Measurements from ENCODE around the gene FANCM. TPM values are rescaled to one million over a fixed set of nuclear protein-coding genes. Genes with fewer than 3 reads are reported as not detected.

Gene FANCM
- total RNA-seq, 1 experiment from 2014 or later: 11.9 TPM

DNA sequence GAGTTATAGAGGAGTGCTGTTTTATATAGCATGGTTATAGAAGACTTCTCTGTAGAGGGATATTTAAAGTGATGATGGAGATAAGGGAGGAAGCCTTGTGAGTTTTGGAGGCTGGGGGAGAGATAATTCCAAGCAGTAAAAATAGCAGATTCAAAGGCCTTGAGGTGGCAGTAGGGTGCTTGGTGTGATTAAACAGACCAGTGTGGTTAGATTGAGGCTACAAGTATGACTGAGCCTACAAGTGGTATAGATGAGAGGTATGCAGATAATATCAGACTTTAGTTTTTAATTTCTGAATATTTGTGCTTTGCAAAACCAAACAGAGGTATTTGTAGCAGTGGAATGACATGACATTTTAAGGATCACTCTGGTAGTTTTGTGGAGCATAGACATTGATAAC lies 20.3 kb downstream of the FANCM start:
- no peak overlapping the region for H2BK120ac ChIP-seq (ENCODE audit: low read depth, low read length, poor library complexity, severe bottlenecking)
- H3K4me1 Mint-ChIP-seq: no peaks in the 10 kb centered on the region
- H3T11ph ChIP-seq (ENCODE audit: low read length): no peak overlapping the region
- no peak overlapping the region for H3K27ac ChIP-seq (ENCODE audit: insufficient read length, low read depth, low read length)
- H3K23ac ChIP-seq (ENCODE audit: insufficient read length, low read depth, low read length): no peak overlapping the region
- no peak for DNase-seq
- no peaks in the 10 kb centered on the region for H3K79me2 ChIP-seq (ENCODE audit: insufficient read depth, low read length)
- no peak overlapping the region for H3K9ac ChIP-seq (ENCODE audit: extremely low read depth, insufficient read length, low read length)
- no peak overlapping the region for H2BK5ac ChIP-seq (ENCODE audit: insufficient read length, low read length)
- no peak overlapping the region for H3K18ac ChIP-seq (ENCODE audit: insufficient read length, low read depth, low read length)
- H4K8ac ChIP-seq (replicated peaks; ENCODE audit: insufficient read length, low read depth, low read length): no peak overlapping the region
- H2AK5ac ChIP-seq (ENCODE audit: insufficient read length, low read length): no peak overlapping the region
- H2BK20ac ChIP-seq (ENCODE audit: low read depth, low read length, poor library complexity, severe bottlenecking): no peak overlapping the region
- no peak overlapping the region for H3K4me2 ChIP-seq (ENCODE audit: insufficient read depth, insufficient read length, low read length)
- H3K4me3 Mint-ChIP-seq: no peak overlapping the region
- no peaks in the 10 kb centered on the region; a peak in 1 of 7 replicates for H3K36me3 Mint-ChIP-seq (ENCODE audit: insufficient read depth in 1 of 3, low read depth in 3 of 3)
- H3K27ac Mint-ChIP-seq: no peak overlapping the region
- no peak overlapping the region for H4K91ac ChIP-seq (ENCODE audit: insufficient read length, low read depth, low read length)
- no peaks in the 10 kb centered on the region for H3K9me3 Mint-ChIP-seq
- H3K56ac ChIP-seq (ENCODE audit: insufficient read length, low read depth, low read length): no peak overlapping the region
- no peaks in the 10 kb centered on the region for H3K27me3 ChIP-seq (ENCODE audit: insufficient read depth, low read length)
- H3K23me2 ChIP-seq (ENCODE audit: insufficient read length, low read depth, low read length, poor library complexity, severe bottlenecking): no peaks in the 10 kb centered on the region
- H3K79me1 ChIP-seq (ENCODE audit: insufficient read depth, low read depth, low read length, poor library complexity, severe bottlenecking): no peaks in the 10 kb centered on the region
- H3K27me3 Mint-ChIP-seq (ENCODE audit: low read depth): no peaks in the 10 kb centered on the region
- TF ChIP-seq, protein P1, sequence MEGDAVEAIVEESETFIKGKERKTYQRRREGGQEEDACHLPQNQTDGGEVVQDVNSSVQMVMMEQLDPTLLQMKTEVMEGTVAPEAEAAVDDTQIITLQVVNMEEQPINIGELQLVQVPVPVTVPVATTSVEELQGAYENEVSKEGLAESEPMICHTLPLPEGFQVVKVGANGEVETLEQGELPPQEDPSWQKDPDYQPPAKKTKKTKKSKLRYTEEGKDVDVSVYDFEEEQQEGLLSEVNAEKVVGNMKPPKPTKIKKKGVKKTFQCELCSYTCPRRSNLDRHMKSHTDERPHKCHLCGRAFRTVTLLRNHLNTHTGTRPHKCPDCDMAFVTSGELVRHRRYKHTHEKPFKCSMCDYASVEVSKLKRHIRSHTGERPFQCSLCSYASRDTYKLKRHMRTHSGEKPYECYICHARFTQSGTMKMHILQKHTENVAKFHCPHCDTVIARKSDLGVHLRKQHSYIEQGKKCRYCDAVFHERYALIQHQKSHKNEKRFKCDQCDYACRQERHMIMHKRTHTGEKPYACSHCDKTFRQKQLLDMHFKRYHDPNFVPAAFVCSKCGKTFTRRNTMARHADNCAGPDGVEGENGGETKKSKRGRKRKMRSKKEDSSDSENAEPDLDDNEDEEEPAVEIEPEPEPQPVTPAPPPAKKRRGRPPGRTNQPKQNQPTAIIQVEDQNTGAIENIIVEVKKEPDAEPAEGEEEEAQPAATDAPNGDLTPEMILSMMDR (conservative IDR thresholded peaks at IDR 0.05): no peak
- no peak overlapping the region for H4K5ac ChIP-seq (ENCODE audit: insufficient read length, low read depth, low read length)
- H2BK12ac ChIP-seq (ENCODE audit: insufficient read length, low read depth, low read length): no peak overlapping the region
- H2BK15ac ChIP-seq (ENCODE audit: low read depth, low read length): no peak overlapping the region
- H2AFZ ChIP-seq (ENCODE audit: low read length): no peak overlapping the region
- no peaks in the 10 kb centered on the region for H3K9me3 ChIP-seq (ENCODE audit: control insufficient read depth, low read depth, low read length)
- no peaks in the 10 kb centered on the region for H3K4me1 ChIP-seq (ENCODE audit: insufficient read depth, low read length)
- H3K4ac ChIP-seq (ENCODE audit: low read depth, low read length): no peak overlapping the region
- H4K20me1 ChIP-seq (ENCODE audit: control insufficient read depth, insufficient read depth, insufficient read length): no peaks in the 10 kb centered on the region
- H3K14ac ChIP-seq (ENCODE audit: insufficient read depth, low read length): no peak overlapping the region

Data from H9 (cell line).